Measurements from ENCODE around the gene FOXA3. TPM values are rescaled to one million over a fixed set of nuclear protein-coding genes. Genes with fewer than 3 reads are reported as not detected.

The FOXA3 gene
- total RNA-seq, 1 donor from 2014 or later = 7.3 TPM

- peak overlapping the region; percentile 81 for H2AFZ ChIP-seq (replicated peaks)
- H3K27me3 Mint-ChIP-seq (ENCODE audit: insufficient read depth, low read depth) = peaks cover 9% of the 10 kb centered on the region
- H3K9ac ChIP-seq = peak overlapping the region; percentile 22
- H3K4me3 Mint-ChIP-seq = peak overlapping the region; percentile 93
- H3K27ac Mint-ChIP-seq = no peak overlapping the region
- DNase-seq (ENCODE audit: low spot score) = peak; percentile 99
- H3F3A ChIP-seq (ENCODE audit: low read depth) = peaks cover 27% of the 10 kb centered on the region
- H3K4me1 ChIP-seq = peaks cover 6% of the 10 kb centered on the region
- TF ChIP-seq CTCF (IDR thresholded peaks at IDR 0.05) (peak; percentile 19), EZH2phosphoT487 (IDR thresholded peaks at IDR 0.05) (no peak), EZH2 (IDR thresholded peaks at IDR 0.05) (no peak)
- peak overlapping the region; percentile 90 for H3K4me2 ChIP-seq
- no peaks in the 10 kb centered on the region for H3K36me3 ChIP-seq
- no peaks in the 10 kb centered on the region for H3K9me3 Mint-ChIP-seq
- H3K79me2 ChIP-seq (ENCODE audit: low read depth) = no peaks in the 10 kb centered on the region
- H3K36me3 Mint-ChIP-seq = peaks cover 19% of the 10 kb centered on the region
- H3K27ac ChIP-seq = no peak overlapping the region
- peaks cover 26% of the 10 kb centered on the region for H3K27me3 ChIP-seq
- peaks cover 22% of the 10 kb centered on the region for H4K20me1 ChIP-seq (ENCODE audit: low read depth)
- H3K9me3 ChIP-seq (ENCODE audit: low read depth) = no peaks in the 10 kb centered on the region
- H3K4me1 Mint-ChIP-seq = peaks cover 23% of the 10 kb centered on the region
- peak overlapping the region; percentile 68 for H3K4me3 ChIP-seq
These were observed 38.8 kb downstream of the FOXA3 start for GRCh38 chr19:45902651-45903625.

- Mint-ChIP-seq H3K4me3 (no peak overlapping the region), H3K27ac (no peak overlapping the region), H3K36me3 (peaks cover 8% of the 10 kb centered on the region), H3K9me3 (no peaks in the 10 kb centered on the region), H3K27me3 (ENCODE audit: insufficient read depth, low read depth) (peaks cover 7% of the 10 kb centered on the region), H3K4me1 (peaks cover 23% of the 10 kb centered on the region)
- no peak for TF ChIP-seq EZH2 (IDR thresholded peaks at IDR 0.05)
- TF ChIP-seq CTCF (IDR thresholded peaks at IDR 0.05) = no peak
- TF ChIP-seq EZH2phosphoT487 (IDR thresholded peaks at IDR 0.05) = no peak
- Histone ChIP-seq H3K4me2 (no peak overlapping the region), H4K20me1 (ENCODE audit: low read depth) (peaks cover 14% of the 10 kb centered on the region), H3K27me3 (peaks cover 23% of the 10 kb centered on the region), H3K9ac (no peak overlapping the region), H2AFZ (replicated peaks) (no peak overlapping the region), H3K79me2 (ENCODE audit: low read depth) (no peaks in the 10 kb centered on the region), H3K36me3 (no peaks in the 10 kb centered on the region), H3K9me3 (ENCODE audit: low read depth) (no peaks in the 10 kb centered on the region), H3F3A (ENCODE audit: low read depth) (peaks cover 25% of the 10 kb centered on the region), H3K4me1 (peaks cover 6% of the 10 kb centered on the region), H3K4me3 (no peak overlapping the region), H3K27ac (no peak overlapping the region)
- no peak for DNase-seq (ENCODE audit: low spot score)
These were observed 40.9 kb downstream of the FOXA3 start for GRCh38 chr19:45905011-45905410.

- Histone ChIP-seq H3K9me3 (ENCODE audit: low read depth) (no peaks in the 10 kb centered on the region), H3K79me2 (ENCODE audit: low read depth) (no peaks in the 10 kb centered on the region), H3K4me2 (no peak overlapping the region), H3K27ac (no peak overlapping the region), H4K20me1 (ENCODE audit: low read depth) (peaks cover 2% of the 10 kb centered on the region), H3K27me3 (peaks cover 11% of the 10 kb centered on the region), H3K9ac (no peak overlapping the region), H2AFZ (replicated peaks) (no peak overlapping the region), H3K36me3 (no peaks in the 10 kb centered on the region), H3K4me1 (peaks cover 2% of the 10 kb centered on the region), H3K4me3 (no peak overlapping the region), H3F3A (ENCODE audit: low read depth) (peaks cover 14% of the 10 kb centered on the region)
- H3K27ac Mint-ChIP-seq = no peak overlapping the region
- no peaks in the 10 kb centered on the region for H3K36me3 Mint-ChIP-seq
- no peak for DNase-seq (ENCODE audit: low spot score)
- peaks cover 3% of the 10 kb centered on the region for H3K27me3 Mint-ChIP-seq (ENCODE audit: insufficient read depth, low read depth)
- no peak overlapping the region for H3K4me3 Mint-ChIP-seq
- peaks cover 17% of the 10 kb centered on the region for H3K4me1 Mint-ChIP-seq
- TF ChIP-seq CTCF (IDR thresholded peaks at IDR 0.05) (no peak), EZH2phosphoT487 (IDR thresholded peaks at IDR 0.05) (no peak), EZH2 (IDR thresholded peaks at IDR 0.05) (no peak)
- H3K9me3 Mint-ChIP-seq = no peaks in the 10 kb centered on the region
These were observed 42.1 kb downstream of the FOXA3 start for GRCh38 chr19:45906221-45906620.

All from neural progenitor cell (in vitro differentiated cells).